Loucy (cell line): ENCODE measurements around the gene TRAPPC2L.

Source experiments
- CTCF ChIP-seq: fragments of 200-600 bp; sonication (generic); conservative IDR thresholded peaks from 2 replicates; pipeline ENCODE4 v1.5.1; 2014; ENCODE audit warnings: mild to moderate bottlenecking, antibody characterized with exemption, low read length
- EZH2phosphoT487 ChIP-seq: fragments of 200-600 bp; IDR thresholded peaks from 2 replicates; pipeline ENCODE4 v1.6.1; 2018; ENCODE audit warnings: antibody characterized with exemption, mild to moderate bottlenecking, moderate library complexity, borderline replicate concordance

- no peak for TF ChIP-seq CTCF
- TF ChIP-seq EZH2phosphoT487, result no peak
Measured at GRCh38 chr16:88821168-88821850, 35.6 kb upstream of the TRAPPC2L start.
